Endothelial cell of umbilical vein (primary cell): ENCODE results near the gene ENPP5.

Source experiments
- EZH2 ChIP-seq: IDR thresholded peaks from 2 replicates; pipeline ENCODE4 v1.6.1; 2012; ENCODE audit warnings: borderline replicate concordance, low read depth, mild to moderate bottlenecking, moderate library complexity, low read length, inconsistent platforms; ENCODE audit not compliant: severe bottlenecking
- POLR2A ChIP-seq: IDR thresholded peaks from 2 replicates; pipeline ENCODE4 v1.6.1; 2012; ENCODE audit warnings: low read depth, mild to moderate bottlenecking, control low read depth, low read length
- TF ChIP-seq, protein P1 (sequence below), 2 donors: IDR thresholded peaks; 1 replicate in 1 of 2; 2 replicates in 1 of 2; pipeline ENCODE4 v1.5.1; 2011; ENCODE audit warnings: low read length in 2 of 2, mild to moderate bottlenecking in 2 of 2, moderate library complexity in 2 of 2, control low read depth in 1 of 2, inconsistent platforms in 1 of 2, low read depth in 1 of 2; ENCODE audit not compliant: insufficient read depth in 1 of 2; ENCODE audit errors: extremely low read depth in 1 of 2

- TF ChIP-seq, protein P1, sequence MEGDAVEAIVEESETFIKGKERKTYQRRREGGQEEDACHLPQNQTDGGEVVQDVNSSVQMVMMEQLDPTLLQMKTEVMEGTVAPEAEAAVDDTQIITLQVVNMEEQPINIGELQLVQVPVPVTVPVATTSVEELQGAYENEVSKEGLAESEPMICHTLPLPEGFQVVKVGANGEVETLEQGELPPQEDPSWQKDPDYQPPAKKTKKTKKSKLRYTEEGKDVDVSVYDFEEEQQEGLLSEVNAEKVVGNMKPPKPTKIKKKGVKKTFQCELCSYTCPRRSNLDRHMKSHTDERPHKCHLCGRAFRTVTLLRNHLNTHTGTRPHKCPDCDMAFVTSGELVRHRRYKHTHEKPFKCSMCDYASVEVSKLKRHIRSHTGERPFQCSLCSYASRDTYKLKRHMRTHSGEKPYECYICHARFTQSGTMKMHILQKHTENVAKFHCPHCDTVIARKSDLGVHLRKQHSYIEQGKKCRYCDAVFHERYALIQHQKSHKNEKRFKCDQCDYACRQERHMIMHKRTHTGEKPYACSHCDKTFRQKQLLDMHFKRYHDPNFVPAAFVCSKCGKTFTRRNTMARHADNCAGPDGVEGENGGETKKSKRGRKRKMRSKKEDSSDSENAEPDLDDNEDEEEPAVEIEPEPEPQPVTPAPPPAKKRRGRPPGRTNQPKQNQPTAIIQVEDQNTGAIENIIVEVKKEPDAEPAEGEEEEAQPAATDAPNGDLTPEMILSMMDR (IDR thresholded peaks at IDR 0.05; ENCODE audit: extremely low read depth in 1 of 2, insufficient read depth in 1 of 2, low read depth in 1 of 2, low read length in 2 of 2), result no peak
- TF ChIP-seq POLR2A (no peak), EZH2 (no peak)
These were observed 46.9 kb upstream of the ENPP5 start for GRCh38 chr6:46217671-46218131.
